HepG2 (cell line): ENCODE data around the gene PCSK6. TPM values are rescaled to one million over a fixed set of nuclear protein-coding genes. Genes with fewer than 3 reads are reported as not detected.

Source experiments
- ATAC-seq: fragments of 200-7000 bp; cut with Tn5 transposase; 3 replicates; pipeline ENCODE4 v1.9.1; 2020; ENCODE audit warnings: mild to moderate bottlenecking, moderate library complexity
- BruUV-seq: library from RNA; stranded (reverse); fragments of 400-500 nt; replicated peaks from 2 replicates; lab custom pipeline; 2021; lab: Mats Ljungman, UMichigan
- CTCF ChIA-PET: fragments of 300-600 bp; formaldehyde crosslinking; extraction: SDS; loops from one replicate; lab custom pipeline; 2021; ENCODE audit warnings: low total read pairs, inconsistent platforms, low intra/inter-chr PET ratio; lab: Yijun Ruan, JAX
- POLR2A ChIA-PET: fragments of 350-600 bp; sonication (Branson Sonifier 250); formaldehyde crosslinking; loops from one replicate; lab custom pipeline; 2020; ENCODE audit warnings: antibody characterized with exemption, inconsistent platforms; lab: Yijun Ruan, JAX
- DNase-seq: peaks from one replicate; pipeline ENCODE4 v3.0.0-alpha.2; 2015; ENCODE audit warnings: low spot score
- FAIRE-seq: peaks from 3 replicates; lab custom pipeline; 2011; peaks lifted over from hg19 to GRCh38; lab: Jason Lieb, UNC
- H2AFZ ChIP-seq: one replicate; pipeline ENCODE4 v1.6.1; 2011; ENCODE audit warnings: low read length, inconsistent platforms
- H3K27ac ChIP-seq: fragments of 300-600 bp; 3 replicates; pipeline ENCODE4 v1.8.0; 2011; ENCODE audit warnings: mixed run types, mild to moderate bottlenecking, mixed read lengths, low read length, inconsistent platforms; ENCODE audit not compliant: insufficient read depth; ENCODE audit errors: extremely low read length
- H3K27me3 ChIP-seq, 2 experiments: fragments of 200-600 bp in 1 of 2; 2 replicates in 1 of 2; 3 replicates in 1 of 2; pipeline versions ENCODE4 v1.6.0 to v1.8.0; 2011; ENCODE audit warnings: low read length in 2 of 2, mild to moderate bottlenecking in 2 of 2, moderate library complexity in 2 of 2, inconsistent platforms in 1 of 2; ENCODE audit not compliant: insufficient read depth in 2 of 2, control insufficient read depth in 1 of 2
- H3K36me3 ChIP-seq, 2 experiments: fragments of 200-600 bp in 1 of 2; replicated peaks in 1 of 2; 2 replicates in 1 of 2; 3 replicates in 1 of 2; pipeline versions ENCODE4 v1.5.1 to v1.8.0; 2011; ENCODE audit warnings: low read length in 2 of 2, inconsistent platforms in 1 of 2; ENCODE audit not compliant: insufficient read depth in 2 of 2, control insufficient read depth in 1 of 2
- H3K4me1 ChIP-seq: 2 replicates; pipeline ENCODE4 v1.5.1; 2012; ENCODE audit warnings: low read length, inconsistent platforms; ENCODE audit not compliant: insufficient read depth
- H3K4me2 ChIP-seq: 2 replicates; pipeline ENCODE4 v1.6.0; 2011; ENCODE audit warnings: low read depth, low read length, inconsistent platforms
- H3K4me3 ChIP-seq, 3 experiments: fragments of 200-600 bp in 1 of 3; sonication (generic), shearing (Covaris generic) in 1 of 3; replicated peaks in 1 of 3; 2 replicates each; pipeline ENCODE4 v1.5.1; 2011 to 2016; ENCODE audit warnings: low read length in 3 of 3, inconsistent platforms in 2 of 3, low read depth in 2 of 3, mild to moderate bottlenecking in 2 of 3, control low read depth in 1 of 3, mixed read lengths in 1 of 3; ENCODE audit not compliant: insufficient read depth in 1 of 3
- H3K79me2 ChIP-seq: one replicate; pipeline ENCODE4 v1.6.1; 2011; ENCODE audit warnings: low read length, inconsistent platforms; ENCODE audit not compliant: insufficient read depth
- H3K9ac ChIP-seq: 2 replicates; pipeline ENCODE4 v1.6.0; 2011; ENCODE audit warnings: mild to moderate bottlenecking, low read depth, low read length, inconsistent platforms; ENCODE audit not compliant: insufficient read depth
- H3K9me3 ChIP-seq: 2 replicates; pipeline ENCODE4 v1.5.1; 2012; ENCODE audit warnings: mild to moderate bottlenecking, low read length
- H4K20me1 ChIP-seq: 2 replicates; pipeline ENCODE4 v1.6.0; 2011; ENCODE audit warnings: inconsistent platforms, mild to moderate bottlenecking, low read length, moderate library complexity; ENCODE audit not compliant: insufficient read depth
- MEF2D ChIP-seq: sonication (generic); formaldehyde crosslinking; IDR thresholded peaks from 2 replicates; pipeline ENCODE4 v1.5.1; 2020; ENCODE audit warnings: mild to moderate bottlenecking, missing genetic modification reagents
- TBL1XR1 ChIP-seq: fragments of 150-350 bp; IDR thresholded peaks from 2 replicates; pipeline ENCODE4 v1.6.1; 2014; ENCODE audit warnings: borderline replicate concordance, low read length; ENCODE audit not compliant: partially characterized antibody
- TERF1 ChIP-seq: sonication (generic); formaldehyde crosslinking; IDR thresholded peaks from 2 replicates; pipeline ENCODE4 v1.8.0; 2022; ENCODE audit warnings: mild to moderate bottlenecking, missing genetic modification reagents, moderate library complexity
- ZNF10 ChIP-seq: sonication (generic); formaldehyde crosslinking; IDR thresholded peaks from 2 replicates; pipeline ENCODE4 v1.4.0; 2020; ENCODE audit warnings: mild to moderate bottlenecking, low read depth, missing genetic modification reagents, borderline replicate concordance
- ZNF354B ChIP-seq: sonication (generic); formaldehyde crosslinking; IDR thresholded peaks from 2 replicates; pipeline ENCODE4 v1.8.0; 2022; ENCODE audit warnings: mild to moderate bottlenecking, missing genetic modification reagents
- ZNF569 ChIP-seq: sonication (generic); formaldehyde crosslinking; IDR thresholded peaks from 2 replicates; pipeline ENCODE4 v1.5.0; 2020; ENCODE audit warnings: mild to moderate bottlenecking, missing genetic modification reagents, moderate library complexity, borderline replicate concordance
- WGBS: methylation state at CpG from one replicate; pipeline ENCODE4 v1.1.6; 2017; ENCODE audit warnings: low lambda C conversion rate; 5-methylcytosine and 5-hydroxymethylcytosine counted together
- in situ Hi-C: cut with HindIII; loops from 2 replicates; pipeline ENCODE4 v1.10.0; 2017; ENCODE audit warnings: low pct_unique_long_range_greater_than_20kb; ENCODE audit not compliant: extremely low pct_ligation_motif_present
- intact Hi-C: fragments of 100-400 bp; cut with micrococcal nuclease; formaldehyde crosslinking; loops from one replicate; pipeline ENCODE4 v1.10.0; 2022; ENCODE audit not compliant: unreplicated experiment
- polyA plus RNA-seq, 8 experiments: library from polyadenylated mRNA; depleted of rRNA in 3 of 8; stranded (reverse) in 7 of 8; unstranded in 1 of 8; fragments of >200 nt; fragmentation: Illumina TruSeq in 4 of 8; extraction: Trizol in 4 of 8; gene quantifications; 2 replicates each; pipeline versions ENCODE4 v1.2.1 to v1.2.3, GENCODE V29; 2011 to 2016; ENCODE audit warnings: low read depth in 4 of 8, missing spikeins in 1 of 8, mixed read lengths in 1 of 8; ENCODE audit not compliant: insufficient read depth in 1 of 8
- total RNA-seq, 5 experiments: library from RNA; depleted of rRNA; stranded (reverse); fragments of >200 nt; fragmentation: Illumina TruSeq; extraction: Trizol; gene quantifications; 2 replicates each; pipeline ENCODE4 v1.2.3, GENCODE V29; 2016; ENCODE audit warnings: low read depth in 1 of 5
- TF ChIP-seq, protein P1 (sequence below): sonication (generic); formaldehyde crosslinking; IDR thresholded peaks from 2 replicates; pipeline ENCODE4 v1.4.0; 2020; ENCODE audit warnings: missing genetic modification reagents
- TF ChIP-seq, protein P2 (sequence below): sonication (generic); formaldehyde crosslinking; IDR thresholded peaks from 2 replicates; pipeline ENCODE4 v1.9.0; 2021; ENCODE audit warnings: missing genetic modification reagents, borderline replicate concordance

The PCSK6 gene
- total and polyA plus RNA-seq, 2 of the 13 experiments (the other 11 are each of a cell fraction or from before 2014, with no cell fraction given), result 56.5 to 155 TPM

- POLR2A ChIA-PET, result no interaction called here
- H3K9ac ChIP-seq, result no peak overlapping the region
- peaks cover 29 to 67% of the 10 kb centered on the region in 2 experiments for H3K36me3 ChIP-seq
- no TSS peak for BruUV-seq
- H3K27ac ChIP-seq, result no peak overlapping the region
- ATAC-seq (no peak), FAIRE-seq (no peak), DNase-seq (no peak)
- H3K79me2 ChIP-seq, result no peaks in the 10 kb centered on the region
- 90% methylated on average over 11 of the region's 14 CpGs for WGBS
- H3K4me1 ChIP-seq, result no peaks in the 10 kb centered on the region
- CTCF ChIA-PET, result no interaction called here
- no peak overlapping the region for H3K4me3 ChIP-seq
- H3K9me3 ChIP-seq, result no peaks in the 10 kb centered on the region
- no peak for TF ChIP-seq TBL1XR1
- TF ChIP-seq TERF1 (CRISPR knock-in tag), result no peak
- intact Hi-C loops (no loop called here), in situ Hi-C loops (no loop called here)
- no peaks in the 10 kb centered on the region for H4K20me1 ChIP-seq
- no peak overlapping the region for H3K4me2 ChIP-seq
- no peaks in the 10 kb centered on the region for H3K27me3 ChIP-seq
- H2AFZ ChIP-seq, result no peak overlapping the region
Measured at GRCh38 chr15:101381671-101382212, 107.8 kb downstream of the PCSK6 start.

DNA sequence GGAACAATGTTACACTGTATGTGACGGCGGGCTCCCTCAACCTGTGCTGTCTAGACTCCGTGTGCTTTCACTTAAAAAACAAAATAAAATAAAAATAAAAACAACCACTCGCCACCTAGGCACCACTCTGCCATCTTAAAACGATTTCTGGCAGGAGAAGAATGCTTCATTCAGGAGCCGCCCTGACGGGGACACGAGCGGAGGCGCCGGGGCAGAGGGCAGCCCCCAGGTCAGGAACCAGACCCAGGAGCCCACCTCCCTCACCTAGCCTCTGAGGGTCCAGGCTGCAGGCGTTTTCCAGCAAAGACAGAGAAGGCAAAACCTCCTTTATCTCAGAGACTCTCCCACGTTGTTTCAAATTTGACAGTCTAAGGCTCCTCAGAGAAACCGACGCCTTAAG, 109.4 kb downstream of the PCSK6 start:
- Histone ChIP-seq H3K36me3 (peaks cover 26 to 52% of the 10 kb centered on the region in 2 experiments), H3K4me1 (no peaks in the 10 kb centered on the region), H3K4me2 (no peak overlapping the region), H3K9me3 (no peaks in the 10 kb centered on the region), H3K4me3 (no peak overlapping the region), H4K20me1 (no peaks in the 10 kb centered on the region), H3K79me2 (no peaks in the 10 kb centered on the region), H3K9ac (no peak overlapping the region), H3K27ac (no peak overlapping the region), H3K27me3 (no peaks in the 10 kb centered on the region), H2AFZ (no peak overlapping the region)
- intact Hi-C loops, result no loop called here
- ChIA-PET POLR2A (no interaction called here), CTCF (no interaction called here)
- no peak for DNase-seq
- no TSS peak for BruUV-seq
- FAIRE-seq, result no peak
- in situ Hi-C loops, result no loop called here
- WGBS, result 93% methylated on average over 14 of the region's 15 CpGs
- no peak for ATAC-seq
- TF ChIP-seq, protein P1, sequence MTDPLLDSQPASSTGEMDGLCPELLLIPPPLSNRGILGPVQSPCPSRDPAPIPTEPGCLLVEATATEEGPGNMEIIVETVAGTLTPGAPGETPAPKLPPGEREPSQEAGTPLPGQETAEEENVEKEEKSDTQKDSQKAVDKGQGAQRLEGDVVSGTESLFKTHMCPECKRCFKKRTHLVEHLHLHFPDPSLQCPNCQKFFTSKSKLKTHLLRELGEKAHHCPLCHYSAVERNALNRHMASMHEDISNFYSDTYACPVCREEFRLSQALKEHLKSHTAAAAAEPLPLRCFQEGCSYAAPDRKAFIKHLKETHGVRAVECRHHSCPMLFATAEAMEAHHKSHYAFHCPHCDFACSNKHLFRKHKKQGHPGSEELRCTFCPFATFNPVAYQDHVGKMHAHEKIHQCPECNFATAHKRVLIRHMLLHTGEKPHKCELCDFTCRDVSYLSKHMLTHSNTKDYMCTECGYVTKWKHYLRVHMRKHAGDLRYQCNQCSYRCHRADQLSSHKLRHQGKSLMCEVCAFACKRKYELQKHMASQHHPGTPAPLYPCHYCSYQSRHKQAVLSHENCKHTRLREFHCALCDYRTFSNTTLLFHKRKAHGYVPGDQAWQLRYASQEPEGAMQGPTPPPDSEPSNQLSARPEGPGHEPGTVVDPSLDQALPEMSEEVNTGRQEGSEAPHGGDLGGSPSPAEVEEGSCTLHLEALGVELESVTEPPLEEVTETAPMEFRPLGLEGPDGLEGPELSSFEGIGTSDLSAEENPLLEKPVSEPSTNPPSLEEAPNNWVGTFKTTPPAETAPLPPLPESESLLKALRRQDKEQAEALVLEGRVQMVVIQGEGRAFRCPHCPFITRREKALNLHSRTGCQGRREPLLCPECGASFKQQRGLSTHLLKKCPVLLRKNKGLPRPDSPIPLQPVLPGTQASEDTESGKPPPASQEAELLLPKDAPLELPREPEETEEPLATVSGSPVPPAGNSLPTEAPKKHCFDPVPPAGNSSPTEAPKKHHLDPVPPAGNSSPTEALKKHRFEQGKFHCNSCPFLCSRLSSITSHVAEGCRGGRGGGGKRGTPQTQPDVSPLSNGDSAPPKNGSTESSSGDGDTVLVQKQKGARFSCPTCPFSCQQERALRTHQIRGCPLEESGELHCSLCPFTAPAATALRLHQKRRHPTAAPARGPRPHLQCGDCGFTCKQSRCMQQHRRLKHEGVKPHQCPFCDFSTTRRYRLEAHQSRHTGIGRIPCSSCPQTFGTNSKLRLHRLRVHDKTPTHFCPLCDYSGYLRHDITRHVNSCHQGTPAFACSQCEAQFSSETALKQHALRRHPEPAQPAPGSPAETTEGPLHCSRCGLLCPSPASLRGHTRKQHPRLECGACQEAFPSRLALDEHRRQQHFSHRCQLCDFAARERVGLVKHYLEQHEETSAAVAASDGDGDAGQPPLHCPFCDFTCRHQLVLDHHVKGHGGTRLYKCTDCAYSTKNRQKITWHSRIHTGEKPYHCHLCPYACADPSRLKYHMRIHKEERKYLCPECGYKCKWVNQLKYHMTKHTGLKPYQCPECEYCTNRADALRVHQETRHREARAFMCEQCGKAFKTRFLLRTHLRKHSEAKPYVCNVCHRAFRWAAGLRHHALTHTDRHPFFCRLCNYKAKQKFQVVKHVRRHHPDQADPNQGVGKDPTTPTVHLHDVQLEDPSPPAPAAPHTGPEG, result no peak
- TF ChIP-seq ZNF569 (CRISPR knock-in tag) (no peak), MEF2D (CRISPR knock-in tag) (no peak), ZNF354B (CRISPR knock-in tag) (no peak), ZNF10 (CRISPR knock-in tag) (no peak)
- TF ChIP-seq, protein P2, sequence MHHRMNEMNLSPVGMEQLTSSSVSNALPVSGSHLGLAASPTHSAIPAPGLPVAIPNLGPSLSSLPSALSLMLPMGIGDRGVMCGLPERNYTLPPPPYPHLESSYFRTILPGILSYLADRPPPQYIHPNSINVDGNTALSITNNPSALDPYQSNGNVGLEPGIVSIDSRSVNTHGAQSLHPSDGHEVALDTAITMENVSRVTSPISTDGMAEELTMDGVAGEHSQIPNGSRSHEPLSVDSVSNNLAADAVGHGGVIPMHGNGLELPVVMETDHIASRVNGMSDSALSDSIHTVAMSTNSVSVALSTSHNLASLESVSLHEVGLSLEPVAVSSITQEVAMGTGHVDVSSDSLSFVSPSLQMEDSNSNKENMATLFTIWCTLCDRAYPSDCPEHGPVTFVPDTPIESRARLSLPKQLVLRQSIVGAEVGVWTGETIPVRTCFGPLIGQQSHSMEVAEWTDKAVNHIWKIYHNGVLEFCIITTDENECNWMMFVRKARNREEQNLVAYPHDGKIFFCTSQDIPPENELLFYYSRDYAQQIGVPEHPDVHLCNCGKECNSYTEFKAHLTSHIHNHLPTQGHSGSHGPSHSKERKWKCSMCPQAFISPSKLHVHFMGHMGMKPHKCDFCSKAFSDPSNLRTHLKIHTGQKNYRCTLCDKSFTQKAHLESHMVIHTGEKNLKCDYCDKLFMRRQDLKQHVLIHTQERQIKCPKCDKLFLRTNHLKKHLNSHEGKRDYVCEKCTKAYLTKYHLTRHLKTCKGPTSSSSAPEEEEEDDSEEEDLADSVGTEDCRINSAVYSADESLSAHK (CRISPR knock-in tag), result no peak
